Esophagus mucosa (tissue), 1 donor: ENCODE measurements around the gene ABCB8. TPM values are rescaled to one million over a fixed set of nuclear protein-coding genes. Genes with fewer than 3 reads are reported as not detected.
"Not testable (repeated sequence)": the region's sequence is repeated elsewhere in the genome, so short reads cannot be mapped to it uniquely, and the experiment has no call there.

ENCODE experiments used
- ATAC-seq: fragments of 200-7000 bp; cut with Tn5 transposase; one replicate; pipeline ENCODE4 v1.9.1; 2020
- total RNA-seq: library from RNA; stranded (reverse); gene quantifications from one replicate; pipeline ENCODE4 v1.2.4, GENCODE V29; 2023
- donor health status: DM: yes; HTN: yes; CAD: no.

Gene ABCB8
- total RNA-seq, 1 donor from 2014 or later = 25.1 TPM

DNA sequence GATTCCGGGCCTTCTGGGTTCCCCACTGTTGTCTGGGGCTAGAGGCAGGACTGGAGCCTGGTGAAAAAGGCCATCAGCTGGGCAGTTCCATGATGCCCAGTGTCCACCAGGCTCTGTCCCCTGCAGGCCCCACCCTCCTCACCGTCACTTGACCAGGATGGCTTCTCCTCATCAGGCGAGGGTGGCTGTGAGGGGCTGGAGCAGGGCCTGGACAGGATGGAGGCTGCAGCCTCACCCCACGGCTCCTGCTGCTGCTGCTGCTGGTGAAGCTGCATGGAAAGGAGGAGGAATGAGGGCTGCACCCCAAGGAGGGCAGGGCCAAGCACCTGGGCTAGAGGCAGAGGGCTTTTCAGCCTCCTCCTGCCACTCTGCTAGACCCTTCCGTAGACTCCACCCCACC lies 12.3 kb upstream of the ABCB8 start:
- no peak for ATAC-seq

- no peak for ATAC-seq
Measured at GRCh38 chr7:151016505-151016904, 11.7 kb upstream of the ABCB8 start.

GRCh38 chr7:151016942-151017341 lies 11.3 kb upstream of the ABCB8 start:
- no peak for ATAC-seq

- no peak for ATAC-seq
Measured at GRCh38 chr7:151017370-151017952, 10.8 kb upstream of the ABCB8 start.

DNA sequence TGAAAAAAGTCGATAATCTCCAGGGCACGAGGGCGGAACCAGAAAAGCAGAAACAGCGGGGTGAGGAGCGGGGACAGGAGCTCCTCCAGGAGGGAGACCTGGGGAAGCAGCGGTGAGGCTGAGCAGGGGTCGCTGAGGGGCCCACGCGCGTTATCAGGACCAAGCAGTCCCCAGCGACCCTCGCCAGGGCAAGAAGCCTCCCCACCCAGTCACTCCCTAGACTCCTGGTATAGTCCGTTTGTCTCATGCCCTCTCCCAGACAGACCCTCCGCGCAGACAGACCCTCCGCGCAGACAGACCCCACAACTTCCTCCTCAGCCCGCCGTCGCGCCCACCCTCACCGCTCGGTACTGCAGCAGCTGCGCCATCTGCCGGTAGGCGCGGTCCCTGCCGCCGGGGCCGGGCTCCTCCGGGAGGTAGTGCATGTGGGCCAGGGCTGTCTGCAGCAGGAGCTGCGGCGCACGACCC lies 10.3 kb upstream of the ABCB8 start:
- peak; percentile 53 for ATAC-seq

GRCh38 chr7:151018421-151019129 lies 9.7 kb upstream of the ABCB8 start:
- peak; percentile 47 for ATAC-seq

- no peak for ATAC-seq
Measured at GRCh38 chr7:151019130-151019447, 9.2 kb upstream of the ABCB8 start.

DNA sequence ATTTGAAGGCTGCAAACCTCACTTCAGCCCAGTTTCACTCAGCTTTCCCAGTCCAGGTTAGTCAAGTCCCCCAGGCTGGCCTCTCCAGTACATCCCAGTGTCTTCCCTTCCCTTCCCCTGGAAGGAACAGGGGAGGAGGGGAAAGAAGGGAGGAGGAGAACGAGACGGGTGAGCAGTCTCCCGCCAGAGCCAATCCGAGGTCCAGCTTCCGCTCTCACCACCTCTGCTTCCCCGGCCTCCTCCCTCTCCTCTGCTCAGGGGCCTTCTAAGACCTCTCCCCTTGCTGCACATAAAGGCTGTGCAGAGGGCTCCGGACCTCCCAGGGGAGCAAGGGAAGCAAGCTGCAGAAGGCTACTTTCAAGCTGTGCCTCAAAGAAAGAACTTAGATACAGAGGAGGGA lies 8.0 kb upstream of the ABCB8 start:
- no peak for ATAC-seq

DNA sequence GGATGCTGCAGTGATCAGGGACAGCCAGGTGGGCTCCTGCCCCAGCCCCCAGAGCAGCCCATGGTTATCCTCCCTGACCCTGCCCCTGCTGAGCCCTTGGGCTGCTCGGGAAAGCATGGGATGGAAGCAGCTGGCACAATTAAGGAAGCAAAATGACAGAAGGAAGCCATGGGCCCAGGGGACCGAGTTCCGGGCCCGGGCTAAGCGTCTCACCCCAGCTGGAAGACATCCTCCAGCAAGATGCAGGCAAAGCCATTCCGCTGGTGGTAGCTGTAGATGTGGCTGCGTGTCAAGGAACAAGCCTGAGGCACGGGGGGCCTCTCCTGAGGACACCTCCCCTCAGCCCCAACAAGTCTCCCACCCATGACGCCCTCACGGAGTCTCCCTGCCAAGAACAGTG lies 5.0 kb upstream of the ABCB8 start:
- ATAC-seq = no peak

DNA sequence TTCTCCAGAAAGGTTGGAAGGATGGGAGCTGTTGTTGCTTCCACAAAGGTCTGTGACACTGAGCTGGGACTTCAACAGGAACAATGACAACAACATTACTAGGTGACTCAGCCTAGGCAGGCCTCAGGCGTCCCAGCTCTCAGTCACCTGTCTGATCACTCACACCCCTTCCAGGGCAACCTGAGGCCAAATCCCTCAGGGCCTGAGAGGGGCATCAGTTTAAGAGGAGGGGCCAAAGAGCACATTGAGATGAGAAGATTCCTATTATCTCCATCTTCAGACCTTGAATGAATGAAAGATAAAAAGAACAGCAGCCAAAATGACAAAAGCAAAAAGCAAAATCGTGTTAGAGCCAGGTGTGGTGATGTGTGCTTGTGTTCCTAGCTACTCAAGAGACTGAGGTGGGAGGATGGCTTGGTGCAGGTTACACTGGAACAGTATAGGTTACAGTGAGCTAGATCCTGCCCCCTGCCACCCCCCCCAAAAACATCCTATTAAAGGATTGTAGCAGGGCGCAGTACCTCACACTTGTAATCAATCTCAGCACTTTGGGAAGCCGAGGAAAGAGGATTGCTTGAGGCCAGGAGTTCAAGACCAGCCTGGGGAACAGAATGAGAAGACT lies 3.7 kb upstream of the ABCB8 start, which contains the start of gene ATG9B:
Gene ATG9B, minus strand, starts transcription at position 60 of the 622 bp plus-strand sequence. CDS start 71 bp downstream, outside the sequence.
- ATAC-seq = peak; percentile 30

- peak; percentile 51 for ATAC-seq
Measured at GRCh38 chr7:151025924-151026671, 2.2 kb upstream of the ABCB8 start.

DNA sequence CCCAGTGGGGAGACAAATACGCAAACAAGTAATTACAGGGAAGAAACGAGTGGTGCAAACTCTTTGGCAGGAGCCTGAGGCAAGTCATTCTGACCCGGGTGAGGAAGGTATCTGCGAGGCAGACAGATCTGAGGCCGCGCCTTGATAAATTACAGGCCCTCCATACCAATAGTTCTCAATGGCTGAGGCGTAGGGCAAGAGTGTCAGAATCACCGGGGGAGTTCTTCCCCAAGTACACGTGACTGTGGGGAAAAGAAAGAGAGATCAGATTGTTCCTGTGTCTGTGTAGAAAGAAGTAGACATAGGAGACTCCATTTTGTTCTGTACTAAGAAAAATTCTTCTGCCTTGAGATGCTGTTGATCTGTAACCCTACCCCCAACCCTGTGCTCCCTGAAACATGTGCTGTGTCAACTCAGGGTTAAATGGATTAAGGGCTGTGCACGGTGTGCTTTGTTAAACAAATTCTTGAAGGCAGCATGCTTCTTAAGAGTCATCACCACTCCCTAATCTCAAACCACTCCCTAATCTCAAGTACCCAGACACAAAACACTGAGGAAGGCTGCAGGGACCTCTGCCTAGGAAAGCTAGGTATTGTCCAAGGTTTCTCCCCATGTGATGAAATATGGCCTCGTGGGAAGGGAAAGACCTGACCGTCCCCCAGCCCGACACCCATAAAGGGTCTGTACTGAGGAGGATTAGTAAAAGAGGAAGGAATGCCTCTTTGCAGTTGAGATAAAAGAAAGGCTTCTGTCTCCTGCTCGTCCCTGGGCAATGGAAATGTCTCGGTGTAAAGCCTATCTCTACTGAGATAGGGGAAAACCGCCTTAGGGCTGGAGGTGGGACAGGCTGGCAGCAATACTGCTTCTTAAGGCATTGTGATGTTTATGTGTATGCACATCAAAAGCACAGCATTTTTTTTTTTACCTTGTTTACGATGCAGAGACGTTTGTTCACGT lies 1.2 kb upstream of the ABCB8 start:
- not testable (repeated sequence) for ATAC-seq

DNA sequence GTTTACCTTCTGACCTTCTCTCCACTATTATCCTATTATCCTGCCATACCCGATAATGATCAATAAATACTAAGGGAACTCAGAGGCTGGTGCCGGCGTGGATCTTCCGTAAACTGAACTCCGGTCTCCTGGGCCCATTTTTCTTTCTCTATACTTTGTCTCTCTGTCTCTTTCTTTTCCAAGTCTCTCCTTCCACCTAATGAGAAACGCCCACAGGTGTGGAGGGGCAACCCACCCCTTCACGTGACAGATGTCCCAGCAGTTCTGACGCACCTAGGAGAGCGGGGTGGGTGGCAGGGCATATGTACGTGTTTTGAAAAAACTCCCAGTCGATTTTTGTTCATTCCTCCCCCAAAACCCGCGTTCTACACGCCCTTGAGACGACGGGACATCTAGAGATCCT lies 521 bp upstream of the ABCB8 start:
- peak; percentile 4 for ATAC-seq

GRCh38 chr7:151028948-151029501 lies 775 bp downstream of the ABCB8 start:
- no peak for ATAC-seq

GRCh38 chr7:151031011-151031410 lies 2.8 kb downstream of the ABCB8 start:
- no peak for ATAC-seq

GRCh38 chr7:151032936-151033863 lies 5.0 kb downstream of the ABCB8 start:
- no peak for ATAC-seq

DNA sequence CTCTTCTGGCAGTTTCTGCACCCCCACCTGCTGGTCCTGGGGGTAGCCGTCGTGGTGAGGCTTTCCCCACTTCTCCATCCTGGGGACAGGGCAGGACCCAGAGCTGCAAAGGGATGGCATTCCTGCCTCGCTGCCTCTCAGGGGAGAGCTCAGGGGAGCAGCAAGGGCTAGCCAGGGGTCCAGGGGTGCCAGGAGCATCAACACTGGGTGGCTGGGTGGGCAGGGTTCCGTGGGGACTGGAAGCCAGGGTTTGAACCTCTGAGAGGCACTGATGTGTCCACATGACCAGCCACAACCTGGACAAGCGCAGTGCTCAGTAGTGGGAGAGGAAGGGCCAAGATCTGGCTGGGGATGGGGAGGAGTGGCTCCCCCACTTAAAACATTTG lies 5.6 kb downstream of the ABCB8 start:
- no peak for ATAC-seq

DNA sequence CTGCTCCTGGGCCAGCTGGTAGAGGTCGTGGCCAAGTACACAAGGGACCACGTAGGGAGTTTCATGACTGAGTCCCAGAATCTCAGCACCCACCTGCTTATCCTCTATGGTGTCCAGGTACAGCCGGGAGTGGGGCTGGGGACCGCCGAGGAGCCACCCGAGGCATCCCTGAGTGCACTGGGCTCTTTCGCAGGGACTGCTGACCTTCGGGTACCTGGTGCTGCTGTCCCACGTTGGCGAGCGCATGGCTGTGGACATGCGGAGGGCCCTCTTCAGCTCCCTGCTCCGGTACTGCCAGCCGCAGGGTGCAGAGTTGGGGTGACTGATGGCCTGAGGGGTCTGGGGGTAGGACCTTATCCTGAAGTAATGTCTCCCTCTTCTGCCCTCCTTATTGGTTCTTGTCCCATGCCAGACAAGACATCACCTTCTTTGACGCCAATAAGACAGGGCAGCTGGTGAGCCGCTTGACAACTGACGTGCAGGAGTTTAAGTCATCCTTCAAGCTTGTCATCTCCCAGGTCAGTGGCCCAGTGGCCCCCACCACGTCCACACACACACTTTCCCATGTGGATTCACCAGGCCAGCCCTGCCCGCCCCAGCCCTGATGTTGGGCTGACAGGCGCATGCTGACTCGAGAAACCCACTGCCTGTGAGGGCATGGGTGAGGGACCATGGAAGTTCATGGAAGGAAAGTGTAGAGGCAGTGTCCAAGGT lies 6.2 kb downstream of the ABCB8 start:
- ATAC-seq = no peak

GRCh38 chr7:151035026-151035717 lies 6.9 kb downstream of the ABCB8 start:
- ATAC-seq = no peak
